GM12872 (cell line): Measurements from ENCODE around the gene UQCRQ.

Experiments
- TF ChIP-seq, protein P1 (sequence below): IDR thresholded peaks from 3 replicates; pipeline ENCODE4 v1.5.1; 2011; ENCODE audit warnings: low read depth, mild to moderate bottlenecking, low read length, moderate library complexity; ENCODE audit not compliant: insufficient read depth

UQCRQ gene

GRCh38 chr5:132828846-132829494 is 37.5 kb upstream of the UQCRQ start:
- TF ChIP-seq, protein P1, sequence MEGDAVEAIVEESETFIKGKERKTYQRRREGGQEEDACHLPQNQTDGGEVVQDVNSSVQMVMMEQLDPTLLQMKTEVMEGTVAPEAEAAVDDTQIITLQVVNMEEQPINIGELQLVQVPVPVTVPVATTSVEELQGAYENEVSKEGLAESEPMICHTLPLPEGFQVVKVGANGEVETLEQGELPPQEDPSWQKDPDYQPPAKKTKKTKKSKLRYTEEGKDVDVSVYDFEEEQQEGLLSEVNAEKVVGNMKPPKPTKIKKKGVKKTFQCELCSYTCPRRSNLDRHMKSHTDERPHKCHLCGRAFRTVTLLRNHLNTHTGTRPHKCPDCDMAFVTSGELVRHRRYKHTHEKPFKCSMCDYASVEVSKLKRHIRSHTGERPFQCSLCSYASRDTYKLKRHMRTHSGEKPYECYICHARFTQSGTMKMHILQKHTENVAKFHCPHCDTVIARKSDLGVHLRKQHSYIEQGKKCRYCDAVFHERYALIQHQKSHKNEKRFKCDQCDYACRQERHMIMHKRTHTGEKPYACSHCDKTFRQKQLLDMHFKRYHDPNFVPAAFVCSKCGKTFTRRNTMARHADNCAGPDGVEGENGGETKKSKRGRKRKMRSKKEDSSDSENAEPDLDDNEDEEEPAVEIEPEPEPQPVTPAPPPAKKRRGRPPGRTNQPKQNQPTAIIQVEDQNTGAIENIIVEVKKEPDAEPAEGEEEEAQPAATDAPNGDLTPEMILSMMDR, result no peak

GRCh38 chr5:132829742-132830435 is 36.6 kb upstream of the UQCRQ start:
- TF ChIP-seq, protein P1, result peak; percentile 91

- TF ChIP-seq, protein P1, result no peak
Observed at GRCh38 chr5:132830436-132831094, 35.9 kb upstream of the UQCRQ start, which contains the start of gene SHROOM1. Gene SHROOM1 (minus strand): TSS chr5:132830647. CDS start chr5:132826140, 4,507 bp downstream.

GRCh38 chr5:132831095-132831860 is 35.2 kb upstream of the UQCRQ start:
- TF ChIP-seq, protein P1, result no peak

DNA sequence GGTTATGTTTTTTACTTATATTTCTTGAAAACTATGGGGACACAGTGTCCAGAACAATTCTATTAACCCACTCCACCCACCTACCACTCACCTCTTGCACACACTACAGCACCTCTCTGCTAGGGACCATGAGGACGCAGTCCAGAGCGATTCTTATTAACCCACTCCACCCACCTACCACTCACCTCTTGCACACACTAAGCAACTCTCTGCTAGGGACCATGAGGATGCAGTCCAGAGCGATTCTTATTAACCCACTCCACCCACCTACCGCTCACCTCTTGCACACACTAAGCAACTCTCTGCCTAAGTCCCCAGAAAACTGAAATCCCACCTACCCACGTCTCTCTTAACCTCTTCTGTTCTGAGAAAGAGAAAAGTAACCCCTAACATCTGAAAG is 33.8 kb upstream of the UQCRQ start:
- TF ChIP-seq, protein P1, result no peak

DNA sequence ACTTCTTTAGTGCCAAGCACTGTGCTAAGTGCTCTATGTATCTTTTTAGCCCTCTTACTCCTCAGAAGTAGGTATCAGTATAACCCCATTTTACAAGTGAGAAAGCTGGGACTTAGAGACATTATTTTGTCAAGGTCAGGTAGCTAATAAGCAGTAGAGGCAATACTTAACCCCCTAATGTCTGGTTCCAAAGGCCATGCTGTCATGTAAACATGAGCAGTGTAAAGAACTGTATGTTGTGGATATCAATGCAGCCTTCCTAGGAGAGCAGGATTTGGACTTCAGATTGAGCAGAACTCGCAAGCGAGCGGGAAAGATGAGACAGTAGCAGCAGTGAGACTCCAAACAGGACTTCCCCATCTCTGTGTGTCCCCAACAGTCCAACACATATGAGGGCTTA is 32.4 kb upstream of the UQCRQ start:
- TF ChIP-seq, protein P1, result no peak

- TF ChIP-seq, protein P1, result no peak
Observed at GRCh38 chr5:132836852-132837251, 29.6 kb upstream of the UQCRQ start.
